KMS-11 (cell line): ENCODE results near the gene OR8B12.

Experiments used
- H2AFZ ChIP-seq: fragments of 200-600 bp; sonication (generic); 2 replicates; pipeline ENCODE4 v1.6.1; 2016; ENCODE audit warnings: antibody characterized with exemption, mixed run types, low read depth
- H3K27ac ChIP-seq: fragments of 200-600 bp; sonication (generic); 2 replicates; pipeline ENCODE4 v1.6.1; 2016; ENCODE audit warnings: mild to moderate bottlenecking, mixed run types
- H3K27me3 ChIP-seq: fragments of 200-600 bp; sonication (generic); 2 replicates; pipeline ENCODE4 v1.6.1; 2017; ENCODE audit warnings: mild to moderate bottlenecking, low read depth, mixed run types, moderate library complexity; ENCODE audit not compliant: insufficient read depth
- H3K36me3 ChIP-seq: fragments of 200-600 bp; sonication (generic); 2 replicates; pipeline ENCODE4 v1.6.1; 2017; ENCODE audit warnings: mild to moderate bottlenecking, mixed run types; ENCODE audit not compliant: insufficient read depth
- H3K4me1 ChIP-seq: fragments of 200-600 bp; sonication (generic); 2 replicates; pipeline ENCODE4 v1.6.1; 2016; ENCODE audit warnings: mild to moderate bottlenecking, low read depth, mixed run types; ENCODE audit not compliant: poor library complexity, severe bottlenecking
- H3K4me2 ChIP-seq: fragments of 200-600 bp; sonication (generic); 2 replicates; pipeline ENCODE4 v1.7.0; 2016; ENCODE audit warnings: mild to moderate bottlenecking, mixed run types
- H3K4me3 ChIP-seq: fragments of 200-600 bp; sonication (generic); IDR thresholded peaks from 2 replicates; pipeline ENCODE4 v1.6.1; 2017; ENCODE audit warnings: low read depth, low read length, mixed read lengths; ENCODE audit not compliant: insufficient read depth
- H3K79me2 ChIP-seq: fragments of 200-600 bp; sonication (generic); 2 replicates; pipeline ENCODE4 v1.6.1; 2016; ENCODE audit warnings: low read depth, mixed run types; ENCODE audit not compliant: insufficient read depth
- H3K9ac ChIP-seq: fragments of 200-600 bp; sonication (generic); 2 replicates; pipeline ENCODE4 v1.6.1; 2016; ENCODE audit warnings: mild to moderate bottlenecking, mixed run types
- H4K20me1 ChIP-seq: fragments of 200-600 bp; sonication (generic); 2 replicates; pipeline ENCODE4 v1.6.1; 2016; ENCODE audit warnings: mild to moderate bottlenecking, mixed run types; ENCODE audit not compliant: insufficient read depth
- TF ChIP-seq, protein P1 (sequence below): fragments of 200-600 bp; sonication (generic); conservative IDR thresholded peaks from 2 replicates; pipeline ENCODE4 v1.6.1; 2017; ENCODE audit warnings: low read depth, mild to moderate bottlenecking, antibody characterized with exemption, low read length, moderate library complexity, mixed read lengths

Gene OR8B12

DNA sequence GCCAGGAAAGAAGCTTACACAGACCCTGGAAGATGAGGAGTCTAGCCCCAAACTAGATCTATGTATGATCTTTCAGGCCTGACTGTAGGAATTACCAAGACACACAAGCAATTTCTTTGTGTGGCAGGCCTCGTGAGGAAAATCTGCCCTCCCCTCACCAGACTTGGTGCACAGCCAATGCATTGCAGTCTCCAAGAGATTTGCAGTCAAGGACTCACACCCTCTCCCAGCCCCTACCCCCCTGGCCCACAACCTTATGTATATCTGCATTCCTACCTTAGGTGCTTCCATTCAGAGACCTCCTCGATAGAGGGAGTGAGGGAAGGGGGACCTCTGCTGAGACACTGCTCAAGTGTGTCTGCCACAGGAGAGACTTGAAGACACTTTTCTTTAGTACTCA, 9.8 kb downstream of the OR8B12 start:
- H3K4me2 ChIP-seq = no peak overlapping the region
- no peak overlapping the region for H2AFZ ChIP-seq
- TF ChIP-seq, protein P1, sequence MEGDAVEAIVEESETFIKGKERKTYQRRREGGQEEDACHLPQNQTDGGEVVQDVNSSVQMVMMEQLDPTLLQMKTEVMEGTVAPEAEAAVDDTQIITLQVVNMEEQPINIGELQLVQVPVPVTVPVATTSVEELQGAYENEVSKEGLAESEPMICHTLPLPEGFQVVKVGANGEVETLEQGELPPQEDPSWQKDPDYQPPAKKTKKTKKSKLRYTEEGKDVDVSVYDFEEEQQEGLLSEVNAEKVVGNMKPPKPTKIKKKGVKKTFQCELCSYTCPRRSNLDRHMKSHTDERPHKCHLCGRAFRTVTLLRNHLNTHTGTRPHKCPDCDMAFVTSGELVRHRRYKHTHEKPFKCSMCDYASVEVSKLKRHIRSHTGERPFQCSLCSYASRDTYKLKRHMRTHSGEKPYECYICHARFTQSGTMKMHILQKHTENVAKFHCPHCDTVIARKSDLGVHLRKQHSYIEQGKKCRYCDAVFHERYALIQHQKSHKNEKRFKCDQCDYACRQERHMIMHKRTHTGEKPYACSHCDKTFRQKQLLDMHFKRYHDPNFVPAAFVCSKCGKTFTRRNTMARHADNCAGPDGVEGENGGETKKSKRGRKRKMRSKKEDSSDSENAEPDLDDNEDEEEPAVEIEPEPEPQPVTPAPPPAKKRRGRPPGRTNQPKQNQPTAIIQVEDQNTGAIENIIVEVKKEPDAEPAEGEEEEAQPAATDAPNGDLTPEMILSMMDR = no peak
- no peak overlapping the region for H3K9ac ChIP-seq
- H3K4me3 ChIP-seq = no peak overlapping the region
- H3K79me2 ChIP-seq = no peaks in the 10 kb centered on the region
- H3K27ac ChIP-seq = no peak overlapping the region
- no peaks in the 10 kb centered on the region for H3K4me1 ChIP-seq
- H4K20me1 ChIP-seq = no peaks in the 10 kb centered on the region
- H3K27me3 ChIP-seq = no peaks in the 10 kb centered on the region
- H3K36me3 ChIP-seq = no peaks in the 10 kb centered on the region

- H3K4me3 ChIP-seq = no peak overlapping the region
- no peak overlapping the region for H3K4me2 ChIP-seq
- no peak overlapping the region for H2AFZ ChIP-seq
- no peak overlapping the region for H3K27ac ChIP-seq
- H3K79me2 ChIP-seq = no peaks in the 10 kb centered on the region
- H3K4me1 ChIP-seq = no peaks in the 10 kb centered on the region
- no peaks in the 10 kb centered on the region for H3K36me3 ChIP-seq
- no peaks in the 10 kb centered on the region for H3K27me3 ChIP-seq
- TF ChIP-seq, protein P1 = no peak
- no peak overlapping the region for H3K9ac ChIP-seq
- no peaks in the 10 kb centered on the region for H4K20me1 ChIP-seq
Measured at GRCh38 chr11:124520550-124520854, 23.0 kb downstream of the OR8B12 start.

- Histone ChIP-seq H3K4me3 (no peak overlapping the region), H3K27ac (no peak overlapping the region), H3K4me2 (no peak overlapping the region), H3K27me3 (no peaks in the 10 kb centered on the region), H3K36me3 (no peaks in the 10 kb centered on the region), H3K9ac (no peak overlapping the region), H2AFZ (no peak overlapping the region), H4K20me1 (no peaks in the 10 kb centered on the region), H3K4me1 (no peaks in the 10 kb centered on the region), H3K79me2 (no peaks in the 10 kb centered on the region)
- TF ChIP-seq, protein P1 = no peak
Measured at GRCh38 chr11:124519850-124520549, 23.5 kb downstream of the OR8B12 start.

DNA sequence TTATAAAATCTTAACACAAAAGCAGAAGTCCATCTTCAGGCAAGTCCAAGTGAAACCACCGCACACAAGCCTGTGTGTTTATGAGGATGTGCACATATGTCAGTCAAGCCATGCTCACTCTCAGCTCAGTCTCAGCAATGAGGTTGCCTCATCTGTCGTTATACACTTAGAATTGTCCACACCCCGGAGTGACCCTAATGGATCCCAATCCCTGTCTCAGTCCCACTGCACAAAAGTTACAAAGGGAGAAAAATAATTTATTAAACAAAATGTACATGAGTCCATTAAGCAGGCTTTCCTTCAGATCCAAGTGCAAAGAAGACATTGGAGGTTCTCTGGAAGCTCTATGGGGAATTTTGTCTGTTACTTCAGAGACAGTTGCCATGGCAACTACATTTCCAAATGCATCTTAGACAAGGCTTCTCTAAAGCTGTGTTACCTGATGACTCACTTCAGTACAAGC, 24.4 kb downstream of the OR8B12 start:
- Histone ChIP-seq H3K27me3 (no peaks in the 10 kb centered on the region), H3K36me3 (no peaks in the 10 kb centered on the region), H2AFZ (no peak overlapping the region), H3K4me2 (no peak overlapping the region), H3K4me3 (no peak overlapping the region), H3K27ac (no peak overlapping the region), H4K20me1 (no peaks in the 10 kb centered on the region), H3K4me1 (no peaks in the 10 kb centered on the region), H3K79me2 (no peaks in the 10 kb centered on the region), H3K9ac (no peak overlapping the region)
- TF ChIP-seq, protein P1 = no peak
